Measurements from ENCODE around the gene MCC.

DNA sequence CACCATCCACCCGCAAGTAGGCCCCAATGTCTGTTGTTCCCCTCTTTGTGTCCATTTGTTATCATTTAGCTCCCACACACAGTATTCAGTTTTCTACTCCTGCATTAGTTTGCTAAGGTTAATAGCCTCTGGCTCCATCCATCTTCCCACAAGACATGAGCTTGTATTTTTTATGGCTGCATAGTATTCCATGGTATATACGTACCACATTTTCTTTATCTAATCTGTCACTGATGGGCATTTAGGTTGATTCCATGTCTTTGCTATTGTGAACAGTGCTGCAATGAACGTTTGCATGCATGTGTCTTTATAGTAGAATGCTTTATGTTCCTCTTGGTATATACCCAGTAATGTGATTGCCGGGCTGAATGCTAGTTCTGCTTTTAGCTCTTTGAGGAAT, 361.2 kb downstream of the MCC start:
- TF ChIP-seq, protein P1, sequence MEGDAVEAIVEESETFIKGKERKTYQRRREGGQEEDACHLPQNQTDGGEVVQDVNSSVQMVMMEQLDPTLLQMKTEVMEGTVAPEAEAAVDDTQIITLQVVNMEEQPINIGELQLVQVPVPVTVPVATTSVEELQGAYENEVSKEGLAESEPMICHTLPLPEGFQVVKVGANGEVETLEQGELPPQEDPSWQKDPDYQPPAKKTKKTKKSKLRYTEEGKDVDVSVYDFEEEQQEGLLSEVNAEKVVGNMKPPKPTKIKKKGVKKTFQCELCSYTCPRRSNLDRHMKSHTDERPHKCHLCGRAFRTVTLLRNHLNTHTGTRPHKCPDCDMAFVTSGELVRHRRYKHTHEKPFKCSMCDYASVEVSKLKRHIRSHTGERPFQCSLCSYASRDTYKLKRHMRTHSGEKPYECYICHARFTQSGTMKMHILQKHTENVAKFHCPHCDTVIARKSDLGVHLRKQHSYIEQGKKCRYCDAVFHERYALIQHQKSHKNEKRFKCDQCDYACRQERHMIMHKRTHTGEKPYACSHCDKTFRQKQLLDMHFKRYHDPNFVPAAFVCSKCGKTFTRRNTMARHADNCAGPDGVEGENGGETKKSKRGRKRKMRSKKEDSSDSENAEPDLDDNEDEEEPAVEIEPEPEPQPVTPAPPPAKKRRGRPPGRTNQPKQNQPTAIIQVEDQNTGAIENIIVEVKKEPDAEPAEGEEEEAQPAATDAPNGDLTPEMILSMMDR (IDR thresholded peaks at IDR 0.05), result no peak
- no peak for TF ChIP-seq POLR2A (IDR thresholded peaks at IDR 0.05)

All from uterus (tissue), 2 donors.